ENCODE results near the gene CDX4.
"Not testable (repeated sequence)": the region's sequence is repeated elsewhere in the genome, so short reads cannot be mapped to it uniquely, and the experiment has no call there.

CDX4 gene

DNA sequence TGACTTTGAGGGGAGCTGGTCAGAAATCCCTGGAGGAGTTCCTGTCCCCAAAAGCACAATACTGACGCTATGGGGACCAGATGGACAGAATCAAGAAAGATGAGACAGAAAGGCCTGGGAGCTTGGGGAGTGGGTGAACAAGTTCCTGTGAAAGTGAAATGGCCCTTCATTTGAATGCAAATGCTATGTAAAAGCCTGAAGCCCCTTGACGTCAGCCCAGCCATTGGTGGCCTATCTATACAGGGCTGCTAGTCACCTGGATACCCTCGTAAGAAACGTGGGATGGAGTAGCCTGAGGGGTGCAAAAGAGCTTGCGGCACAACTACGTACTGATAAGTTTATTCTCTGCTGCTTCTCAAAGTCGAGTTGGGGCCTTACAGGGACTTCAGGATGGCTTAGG, at the start of gene CDX4:
Gene CDX4 (plus strand): TSS at position 223 of the 400 bp plus-strand sequence. CDS start 201 bp downstream, outside the sequence.
- no peak for DNase-seq

- no peak for DNase-seq
Observed at GRCh38 chrX:73398185-73398914, 48.5 kb upstream of the CDX4 start.

DNA sequence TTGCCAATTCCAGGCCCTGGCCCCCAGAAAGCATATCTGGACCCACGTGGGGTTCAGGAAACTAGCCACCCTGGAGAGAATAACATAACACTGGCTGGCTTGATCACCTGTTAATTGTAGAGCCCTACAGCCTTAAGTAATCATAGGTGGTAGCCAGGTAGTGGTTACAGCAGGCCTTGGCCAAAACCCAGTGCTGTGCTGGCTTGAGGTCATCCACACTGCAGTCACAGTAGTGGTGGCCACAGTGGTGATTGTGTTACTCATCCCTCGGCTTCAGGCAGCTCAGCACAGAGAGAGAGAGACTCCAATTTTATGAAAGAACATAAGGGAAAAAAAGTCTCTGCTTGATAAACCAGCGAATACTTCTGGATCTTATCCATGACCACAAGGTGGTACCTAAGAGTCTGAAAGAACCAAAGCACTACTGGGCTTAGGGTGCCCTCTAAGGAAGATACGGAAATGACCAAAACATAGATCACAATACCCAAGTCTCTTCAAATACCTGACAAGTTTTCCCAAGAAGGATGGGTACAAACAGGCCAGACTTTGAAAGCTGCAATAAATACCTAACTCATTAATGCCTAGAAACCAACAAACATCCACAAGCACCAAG, 46.6 kb upstream of the CDX4 start:
- no peak for DNase-seq

DNA sequence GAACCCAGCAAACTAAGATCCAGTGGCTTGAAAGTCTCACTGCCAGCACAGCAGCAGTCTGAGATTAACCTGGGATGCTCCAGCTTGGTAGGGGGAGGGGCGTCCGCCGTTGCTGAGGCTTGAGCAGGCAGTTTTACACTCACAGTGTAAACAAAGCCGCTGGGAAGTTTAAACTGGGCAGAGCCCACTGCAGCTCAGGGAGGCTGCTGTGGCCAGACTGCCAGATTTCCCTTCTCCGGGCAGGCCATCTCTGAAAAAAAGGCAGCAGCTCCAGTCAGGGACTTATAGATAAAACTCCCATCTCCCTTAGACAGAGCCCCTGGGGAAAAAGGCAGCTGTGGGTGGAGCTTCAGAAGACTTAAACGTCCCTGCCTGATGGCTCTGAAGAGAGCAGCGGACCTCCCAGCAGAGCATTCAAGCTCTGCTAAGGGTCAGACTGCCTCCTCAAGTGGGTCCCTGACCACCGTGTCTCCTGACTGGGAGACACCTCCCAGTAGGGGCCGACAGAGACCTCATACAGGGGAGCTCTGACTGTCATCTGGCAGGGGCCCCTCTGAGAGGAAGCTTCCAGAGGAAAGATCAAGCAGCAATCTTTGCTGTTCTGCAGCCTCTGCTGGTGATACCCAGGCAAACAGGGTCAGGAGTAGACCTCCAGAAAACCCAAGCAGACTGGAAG, 45.1 kb upstream of the CDX4 start:
- no peak for DNase-seq

DNA sequence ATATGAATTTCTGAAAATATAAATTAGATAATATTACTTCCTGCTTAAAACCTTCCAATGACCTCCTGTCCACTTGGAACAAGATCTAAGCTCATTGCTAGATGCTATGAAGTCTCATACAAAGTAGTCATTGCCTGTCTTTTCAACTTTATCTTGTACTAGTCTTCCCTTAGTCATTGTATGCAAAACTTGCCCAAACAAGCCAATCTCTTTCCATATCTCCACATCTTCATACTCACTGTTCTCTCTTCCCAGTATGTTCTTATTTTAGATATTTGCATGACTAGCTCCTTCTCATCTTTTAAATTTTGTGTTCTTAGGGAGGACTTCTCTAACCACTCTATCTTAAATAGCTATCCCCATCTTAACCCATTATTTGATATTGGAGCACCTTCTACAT, 33.9 kb upstream of the CDX4 start:
- no peak for DNase-seq

- no peak for DNase-seq
Observed at GRCh38 chrX:73447311-73447794, 500 bp downstream of the CDX4 start.

DNA sequence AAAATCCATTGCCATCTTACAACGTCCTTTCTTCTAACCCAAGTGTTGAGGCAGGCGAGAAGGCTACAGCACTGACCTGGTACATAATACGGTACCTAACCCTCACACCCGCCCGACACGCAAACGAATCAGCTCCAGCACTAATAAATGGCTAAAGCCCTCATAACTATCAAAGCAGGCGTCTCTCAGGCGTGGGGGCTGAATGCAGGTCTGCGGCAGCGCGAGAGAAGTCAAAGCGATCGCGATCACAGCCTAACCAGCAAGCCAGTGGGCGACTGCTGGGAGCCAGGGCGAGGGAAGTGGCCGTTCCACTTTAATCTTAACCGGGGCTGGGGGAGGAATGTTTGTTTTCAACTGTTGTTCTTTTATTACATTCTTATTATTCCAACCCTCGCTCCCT, 1.5 kb downstream of the CDX4 start:
- no peak for DNase-seq

GRCh38 chrX:73455171-73455570, 8.3 kb downstream of the CDX4 start:
- DNase-seq, result no peak

DNA sequence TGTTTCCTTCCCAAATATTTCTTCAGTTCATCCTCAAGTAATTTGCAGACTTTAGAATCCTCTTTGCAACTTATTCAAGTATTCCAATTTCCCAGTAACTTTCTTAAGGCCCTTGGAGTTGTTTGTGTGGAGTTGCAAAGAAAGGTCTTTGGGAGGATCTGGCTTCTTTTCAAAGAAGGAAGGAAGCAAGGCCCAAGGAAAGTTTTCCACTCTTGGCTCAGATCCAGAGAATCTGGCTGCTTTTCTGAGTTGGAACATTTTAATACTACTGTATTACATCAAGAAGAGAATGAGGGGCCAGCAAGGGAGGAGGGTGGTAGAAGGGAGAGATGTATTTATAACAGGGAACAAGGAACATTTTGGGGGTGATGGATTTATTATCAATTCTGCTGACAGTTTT, 10.5 kb downstream of the CDX4 start:
- no peak for DNase-seq

- DNase-seq, result no peak
Observed at GRCh38 chrX:73468376-73468775, 21.5 kb downstream of the CDX4 start.

DNA sequence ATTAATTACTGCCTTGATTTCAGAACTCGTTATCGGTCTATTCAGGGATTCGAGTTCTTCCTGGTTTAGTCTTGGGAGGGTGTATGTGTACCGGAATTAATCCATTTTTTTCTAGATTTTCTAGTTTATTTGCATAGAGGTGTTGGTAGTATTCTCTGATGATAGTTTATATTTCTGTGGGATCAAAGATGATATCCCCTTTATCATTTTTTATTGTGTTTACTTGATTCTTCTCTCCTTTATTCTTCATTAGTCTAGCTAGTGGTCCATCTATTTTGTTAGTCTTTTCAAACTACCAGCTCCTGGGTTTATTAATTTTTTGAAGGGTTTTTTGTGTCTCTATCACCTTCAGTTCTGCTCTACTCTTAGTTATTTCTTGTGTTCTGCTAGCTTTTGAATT, 32.1 kb downstream of the CDX4 start:
- DNase-seq, result no peak

DNA sequence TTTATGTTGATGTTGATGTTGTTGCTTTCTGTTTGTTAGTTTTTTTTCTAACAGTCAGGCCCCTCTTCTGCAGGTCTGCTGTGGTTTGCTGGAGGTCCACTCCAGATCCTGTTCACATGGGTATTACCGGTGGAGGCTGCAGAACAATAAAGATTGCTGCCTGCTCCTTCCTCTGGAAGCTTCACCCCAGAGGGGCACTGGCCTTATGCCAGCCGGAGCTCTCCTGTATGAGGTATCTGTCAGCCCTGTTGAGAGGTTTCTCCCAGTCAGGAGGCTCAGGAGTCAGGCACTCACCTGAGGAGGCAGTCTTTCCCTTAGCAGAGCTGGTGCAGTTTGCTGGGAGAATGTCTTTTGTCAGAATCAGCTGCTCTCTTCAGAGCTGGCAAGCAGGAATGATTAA, 34.7 kb downstream of the CDX4 start:
- no peak for DNase-seq

DNA sequence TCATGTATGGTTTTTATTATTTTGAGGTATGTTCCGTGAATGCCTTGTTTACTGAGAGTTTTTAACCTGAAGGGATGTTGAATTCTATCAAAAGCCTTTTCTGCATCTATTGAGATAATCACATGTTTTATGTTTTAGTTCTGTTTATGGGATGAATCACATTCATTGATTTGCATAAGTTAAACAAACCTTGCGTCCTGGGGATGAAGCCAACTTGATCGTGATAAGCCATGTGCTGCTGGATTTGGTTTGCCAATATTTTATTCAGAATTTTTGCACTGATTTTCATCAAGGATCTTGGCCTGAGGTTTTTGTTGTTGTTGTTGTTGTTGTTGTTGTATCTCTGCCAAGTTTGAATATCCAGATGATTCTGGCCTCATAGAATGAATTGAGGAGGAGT, 43.8 kb downstream of the CDX4 start:
- no peak for DNase-seq

DNA sequence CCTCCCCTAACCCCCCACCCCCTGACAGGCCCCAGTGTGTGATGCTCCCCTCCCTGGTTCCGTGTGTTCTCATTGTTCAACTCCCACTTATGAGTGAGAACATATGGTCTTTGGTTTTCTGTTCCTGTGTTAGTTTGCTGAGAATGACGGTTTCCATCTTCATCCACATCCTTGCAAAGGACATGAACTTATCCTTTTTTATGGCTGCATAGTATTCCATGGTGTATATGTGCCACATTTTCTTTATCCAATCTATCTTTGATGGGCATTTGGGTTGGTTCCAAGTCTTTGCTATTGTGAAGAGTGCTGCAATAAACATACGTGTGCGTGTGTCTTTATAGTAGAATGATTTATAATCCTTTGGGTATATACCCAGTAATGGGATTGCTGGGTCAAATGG, 45.3 kb downstream of the CDX4 start:
- not testable (repeated sequence) for DNase-seq
